Measurements from ENCODE around the gene SLC6A3.

Gene SLC6A3

DNA sequence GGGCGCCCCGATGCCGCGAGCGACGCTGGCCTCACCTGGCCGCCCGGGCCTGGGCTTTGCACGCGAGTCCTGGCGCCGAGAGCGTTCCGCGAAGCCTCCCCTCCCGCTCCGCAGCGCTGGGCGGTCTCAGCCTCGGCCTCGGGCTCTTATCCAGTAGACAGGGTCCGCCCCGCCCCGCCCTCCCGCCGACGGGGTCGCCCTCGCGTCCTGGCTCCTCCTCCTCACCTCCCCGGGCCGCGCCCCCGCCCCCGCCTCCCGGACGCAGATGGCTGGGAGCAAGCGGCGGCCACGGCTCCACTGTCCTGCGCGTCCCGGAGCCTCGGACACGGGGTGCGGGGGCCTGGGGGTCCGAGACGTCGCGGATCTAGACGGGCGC lies at the start of gene SLC6A3:
SLC6A3 (minus strand) TSS at position 128 of the 376 bp plus-strand sequence. CDS start 2,243 bp downstream, outside the sequence.
- peak; percentile 64 for DNase-seq

DNA sequence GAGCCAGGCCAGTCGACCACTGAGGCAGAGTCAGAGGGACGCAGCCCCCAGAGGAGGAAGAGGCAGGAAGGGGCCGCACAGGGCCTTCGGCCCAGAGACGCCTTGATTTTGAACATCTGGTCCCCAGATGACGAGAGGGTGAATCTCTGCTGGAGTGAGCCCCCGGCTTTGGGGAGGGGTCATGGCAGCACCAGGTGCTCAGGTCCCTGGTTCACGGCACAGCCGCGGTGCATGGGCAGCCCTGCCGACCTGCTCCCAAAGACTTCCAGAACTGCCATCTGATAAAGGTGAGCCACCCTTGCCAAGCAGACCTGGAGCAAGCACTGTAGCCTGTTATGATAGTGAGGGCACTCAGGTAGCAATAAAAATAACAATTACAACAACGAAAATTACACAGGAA lies 48.7 kb upstream of the SLC6A3 start:
- DNase-seq = no peak

GRCh38 chr5:1493413-1493812 lies 48.2 kb upstream of the SLC6A3 start:
- DNase-seq = no peak

- no peak for DNase-seq
Observed at GRCh38 chr5:1492757-1493156, 47.5 kb upstream of the SLC6A3 start.

GRCh38 chr5:1490376-1490775 lies 45.1 kb upstream of the SLC6A3 start:
- DNase-seq = no peak

- DNase-seq = no peak
Observed at GRCh38 chr5:1489754-1490153, 44.5 kb upstream of the SLC6A3 start.

GRCh38 chr5:1488882-1489680 lies 43.8 kb upstream of the SLC6A3 start:
- DNase-seq = peak; percentile 66

- DNase-seq = no peak
Observed at GRCh38 chr5:1487079-1487764, 42.0 kb upstream of the SLC6A3 start.

DNA sequence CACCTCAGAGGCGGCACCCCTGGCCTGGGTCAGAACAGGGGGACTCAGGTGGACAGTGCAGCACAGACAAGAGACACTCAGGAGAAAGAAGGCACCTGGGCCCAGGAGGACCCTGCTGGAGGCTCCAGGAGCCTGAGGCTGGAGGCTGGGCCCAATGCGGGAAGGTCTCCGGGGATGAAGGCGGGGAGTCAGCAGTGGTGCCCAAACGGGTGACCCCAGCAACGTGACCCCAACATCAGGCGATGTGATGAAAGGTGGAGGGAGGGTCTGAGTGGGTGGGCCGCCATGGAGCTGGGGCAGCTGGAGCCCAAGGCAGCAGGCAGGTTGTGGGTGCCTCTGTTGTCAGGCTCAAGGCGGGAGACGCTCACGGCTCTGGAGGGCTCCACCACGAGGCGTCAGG lies 41.0 kb upstream of the SLC6A3 start:
- DNase-seq = no peak

GRCh38 chr5:1485579-1486118 lies 40.4 kb upstream of the SLC6A3 start:
- DNase-seq = no peak

- DNase-seq = no peak
Observed at GRCh38 chr5:1484730-1485578, 39.7 kb upstream of the SLC6A3 start.

GRCh38 chr5:1483856-1484729 lies 38.9 kb upstream of the SLC6A3 start:
- DNase-seq = no peak

DNA sequence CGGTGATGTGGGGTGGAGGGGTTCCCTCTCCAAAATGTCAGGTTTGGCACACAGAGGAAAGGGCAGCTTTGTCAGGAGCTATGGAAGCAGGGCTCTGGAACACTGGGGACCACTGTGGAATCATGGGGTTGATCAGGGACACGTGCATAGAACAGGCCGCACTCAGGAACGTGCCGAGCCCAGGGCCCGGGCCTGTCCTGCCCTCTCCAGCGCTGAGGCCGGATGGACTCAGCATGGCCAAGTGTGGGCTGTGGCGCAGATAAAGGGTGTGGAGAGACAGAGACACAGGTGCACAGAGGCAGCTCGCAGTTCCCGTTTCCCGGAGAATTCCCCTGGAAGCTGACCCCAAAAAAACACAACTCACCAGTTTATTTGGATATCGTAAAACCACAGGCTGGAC lies 37.8 kb upstream of the SLC6A3 start:
- DNase-seq = no peak

GRCh38 chr5:1481959-1482331 lies 36.7 kb upstream of the SLC6A3 start:
- DNase-seq = no peak

DNA sequence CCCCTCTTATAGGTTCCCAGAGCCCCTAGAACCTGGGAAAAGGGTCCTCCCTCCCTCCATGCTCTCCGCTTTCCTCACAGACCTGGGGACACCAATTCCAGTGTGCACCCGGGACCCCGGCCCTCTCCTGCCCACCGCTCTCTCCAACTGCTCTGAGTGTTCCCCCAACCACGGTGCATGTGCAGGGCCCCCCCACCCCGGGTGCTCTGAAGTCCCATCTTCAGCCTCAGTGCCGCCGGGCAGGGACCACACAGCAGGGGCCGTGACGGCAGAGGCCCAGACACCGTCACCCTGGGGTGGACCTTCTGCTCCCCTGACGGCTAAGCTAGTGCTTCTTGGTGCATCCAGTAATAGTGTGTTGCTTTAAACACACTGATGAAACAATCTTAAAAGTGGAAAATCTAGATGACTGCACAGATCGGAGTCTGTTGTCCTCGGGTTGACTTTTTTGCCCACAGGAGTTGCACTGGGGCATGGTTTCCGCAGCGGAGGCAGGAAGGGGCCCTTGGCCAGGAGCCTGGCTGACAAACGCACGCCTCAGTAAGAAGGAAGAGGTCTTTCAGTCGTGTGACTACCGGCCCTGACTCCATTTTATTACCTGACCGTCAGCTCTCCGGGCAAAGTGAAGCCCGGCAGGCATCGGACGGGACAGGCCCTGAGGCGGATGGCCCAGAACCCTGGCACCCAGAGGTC lies 36.2 kb upstream of the SLC6A3 start:
- DNase-seq = no peak

DNA sequence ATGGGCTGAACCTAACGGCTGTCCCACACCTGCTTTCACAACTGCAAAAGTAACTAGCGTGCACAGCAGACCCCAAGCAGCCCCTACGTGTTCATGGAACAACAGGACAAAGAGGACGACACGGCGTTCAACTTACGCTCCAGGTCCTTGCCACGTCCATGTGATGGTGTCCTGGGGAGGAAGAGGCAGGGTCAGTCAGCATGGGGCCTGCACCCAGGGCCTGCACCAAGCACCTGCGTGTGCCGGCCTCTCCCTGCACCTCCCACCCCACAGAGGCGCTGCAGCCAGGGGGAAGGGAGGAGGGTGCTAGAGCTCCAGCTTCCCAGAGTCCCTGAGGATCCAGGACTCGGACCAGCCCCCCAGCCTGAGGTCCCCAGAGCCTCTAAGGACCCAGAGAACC lies 35.6 kb upstream of the SLC6A3 start:
- no peak for DNase-seq

DNA sequence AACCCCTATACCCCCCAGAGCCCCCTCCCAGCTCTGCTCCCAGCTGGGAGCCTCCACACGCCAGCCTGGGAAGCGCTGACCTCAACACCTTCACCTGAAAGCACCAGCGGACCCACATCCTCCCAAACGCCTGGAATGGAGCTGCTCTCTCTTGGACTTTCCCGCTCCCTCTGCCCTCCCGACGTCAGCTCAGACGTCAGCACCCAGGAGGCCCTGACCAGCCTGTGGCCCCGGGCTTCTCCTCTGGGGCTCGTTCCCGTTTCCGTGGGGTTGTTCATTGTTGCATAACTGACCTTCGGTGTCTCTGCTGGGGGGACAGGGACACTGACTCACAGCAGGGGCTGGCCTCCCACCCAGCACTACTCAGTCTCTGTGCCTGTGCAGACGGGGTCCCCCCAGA lies 35.0 kb upstream of the SLC6A3 start:
- no peak for DNase-seq

GRCh38 chr5:1479581-1480188 lies 34.4 kb upstream of the SLC6A3 start:
- peak; percentile 45 for DNase-seq

- DNase-seq = no peak
Observed at GRCh38 chr5:1479066-1479465, 33.8 kb upstream of the SLC6A3 start.

DNA sequence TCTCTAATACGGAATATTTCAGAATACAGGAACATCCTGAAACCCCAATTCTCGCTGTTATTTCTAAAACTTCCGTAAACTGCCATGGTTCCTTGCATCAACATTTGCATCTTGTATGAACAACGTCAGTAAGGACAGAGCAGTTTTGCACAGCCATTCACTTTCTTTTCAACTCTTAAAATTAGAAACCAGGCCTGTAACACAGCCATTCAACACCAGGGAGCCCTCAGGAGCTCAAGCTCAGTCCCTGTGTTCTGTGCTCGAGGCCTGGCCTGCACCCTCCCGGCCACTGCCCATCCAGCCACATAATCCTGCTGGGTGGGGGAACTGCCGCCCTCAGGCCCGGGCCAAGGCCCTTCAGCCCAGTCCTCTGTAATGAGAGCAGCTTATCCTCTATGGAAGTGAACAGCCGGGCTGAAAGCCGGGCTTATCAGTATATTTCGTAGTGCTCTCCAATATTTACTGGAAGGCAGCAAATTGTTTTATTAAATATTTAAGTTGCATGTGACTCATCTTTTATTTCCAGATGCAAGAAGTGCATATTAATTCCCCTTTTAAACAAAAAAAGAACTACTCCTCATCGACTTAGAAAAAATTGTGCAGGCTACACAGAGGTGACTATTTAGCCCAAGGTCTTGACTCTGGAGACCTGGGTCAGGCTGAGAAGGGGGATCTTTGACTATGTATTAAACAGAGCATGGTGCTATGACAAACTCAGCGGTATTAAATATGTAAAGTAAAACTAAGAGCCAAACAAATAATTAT lies 33.2 kb upstream of the SLC6A3 start:
- no peak for DNase-seq
